CD4-positive, CD25-positive, alpha-beta regulatory T cell (primary cell): ENCODE measurements around the gene NUP214. TPM values are rescaled to one million over a fixed set of nuclear protein-coding genes. Genes with fewer than 3 reads are reported as not detected.
A peak's percentile ranks its signal among the peaks of the same experiment; 100 is the strongest.

ENCODE experiments used
- ATAC-seq, 2 donors: fragments of 150-1000 bp; cut with Tn5 transposase; one replicate each; pipeline ENCODE4 v1.10.0; 2021; ENCODE audit warnings: low read depth in 2 of 2, moderate number of reproducible peaks in 2 of 2, moderate library complexity in 1 of 2
- DNase-seq, 3 donors: peaks; one replicate each; pipeline versions ENCODE4 v3.0.0 to v3.0.0-alpha.2; 2012 to 2022; ENCODE audit warnings: mixed read lengths in 1 of 3
- H3K27ac ChIP-seq: one replicate; pipeline ENCODE4 v1.7.0; 2013; ENCODE audit warnings: mild to moderate bottlenecking, low read length; ENCODE audit not compliant: insufficient read depth, poor library complexity, severe bottlenecking
- H3K27me3 ChIP-seq: one replicate; pipeline ENCODE4 v1.7.0; 2013; ENCODE audit warnings: low read length; ENCODE audit not compliant: control insufficient read depth, insufficient read depth
- H3K36me3 ChIP-seq: one replicate; pipeline ENCODE4 v1.7.0; 2013; ENCODE audit warnings: mild to moderate bottlenecking, low read length, moderate library complexity; ENCODE audit not compliant: control insufficient read depth, insufficient read depth
- H3K4me1 ChIP-seq: 2 replicates; pipeline ENCODE4 v1.7.0; 2013; ENCODE audit warnings: mild to moderate bottlenecking, low read length; ENCODE audit not compliant: insufficient read depth, control insufficient read depth, poor library complexity, severe bottlenecking
- H3K4me3 ChIP-seq: one replicate; pipeline ENCODE4 v1.7.0; 2013; ENCODE audit warnings: low read depth, mild to moderate bottlenecking, low read length, moderate library complexity
- H3K9me3 ChIP-seq, 2 experiments: 1 replicate in 1 of 2; 2 replicates in 1 of 2; pipeline ENCODE4 v1.7.0; 2013; ENCODE audit warnings: low read length in 2 of 2, mild to moderate bottlenecking in 1 of 2, moderate library complexity in 1 of 2; ENCODE audit not compliant: control insufficient read depth in 2 of 2
- H3K27ac Mint-ChIP-seq, 3 donors: one replicate each; pipeline ENCODE4 v1.8.0; 2020 to 2022; ENCODE audit warnings: mild to moderate bottlenecking in 3 of 3, mixed read lengths in 3 of 3, moderate library complexity in 2 of 3
- H3K27me3 Mint-ChIP-seq: one replicate; pipeline ENCODE4 v1.8.0; 2022; ENCODE audit warnings: mild to moderate bottlenecking, mixed read lengths
- H3K36me3 Mint-ChIP-seq: one replicate; pipeline ENCODE4 v1.8.0; 2020; ENCODE audit warnings: mixed read lengths
- H3K4me1 Mint-ChIP-seq, 4 donors: one replicate each; pipeline ENCODE4 v1.8.0; 2020 to 2022; ENCODE audit warnings: mixed read lengths in 4 of 4, mild to moderate bottlenecking in 1 of 4
- H3K4me3 Mint-ChIP-seq, 4 donors: one replicate each; pipeline ENCODE4 v1.8.0; 2020 to 2022; ENCODE audit warnings: mild to moderate bottlenecking in 4 of 4, mixed read lengths in 4 of 4, moderate library complexity in 3 of 4
- H3K9me3 Mint-ChIP-seq, 7 donors: one replicate each; pipeline ENCODE4 v1.8.0; 2020 to 2022; ENCODE audit warnings: mixed read lengths in 7 of 7, mild to moderate bottlenecking in 3 of 7, moderate library complexity in 2 of 7
- polyA plus RNA-seq, 4 donors: library from polyadenylated mRNA; unstranded; fragments of 300-500 nt; fragmentation: Illumina TruSeq; gene quantifications; one replicate each; pipeline ENCODE4 v1.2.3, GENCODE V29; 2021
- total RNA-seq: library from RNA; stranded (reverse); gene quantifications from one replicate; pipeline ENCODE4 v1.2.3, GENCODE V29; 2022

Gene NUP214
- total and polyA plus RNA-seq, 5 donors from 2014 or later, result 9.8 to 124 (median 14.8) TPM

DNA sequence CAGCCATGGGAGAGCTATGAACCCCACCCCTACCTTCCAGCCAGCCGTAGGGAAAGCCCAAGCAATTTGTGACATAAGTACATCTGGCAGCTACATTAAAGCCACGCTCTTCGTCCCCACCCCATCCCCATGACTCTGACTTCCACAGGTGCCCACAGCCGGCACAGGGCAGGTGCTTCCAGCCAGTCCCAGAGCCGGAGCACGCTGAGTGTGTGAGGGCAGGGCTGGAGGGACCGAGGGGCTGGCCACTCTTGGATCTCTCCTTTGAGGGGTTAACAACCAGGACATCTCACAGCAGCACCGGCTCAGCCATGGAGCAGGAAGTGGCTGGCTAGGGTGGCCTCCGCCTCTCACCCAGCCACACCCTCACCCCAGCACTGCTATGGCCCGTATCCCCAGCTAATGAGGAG is 153.3 kb downstream of the NUP214 start:
- peak overlapping the region; percentile 59 for H3K4me3 ChIP-seq
- DNase-seq (peak in 2 of 3 donors; percentile 41 to 82), ATAC-seq (peak; percentile 16 to 35)
- peaks cover 8% of the 10 kb centered on the region for H3K27me3 ChIP-seq
- H3K4me3 Mint-ChIP-seq, result peak overlapping the region; percentile 89 to 97 (median 96)
- H3K36me3 ChIP-seq, result no peaks in the 10 kb centered on the region
- H3K9me3 Mint-ChIP-seq, result peaks cover 0 to 2% (median 0%) of the 10 kb centered on the region in 7 donors
- peak overlapping the region; percentile 90 for H3K27ac ChIP-seq
- H3K4me1 ChIP-seq, result peaks cover 29% of the 10 kb centered on the region
- H3K9me3 ChIP-seq, result no peaks in the 10 kb centered on the region
- peaks cover 19% of the 10 kb centered on the region for H3K36me3 Mint-ChIP-seq
- H3K4me1 Mint-ChIP-seq, result peaks cover 0 to 36% (median 24%) of the 10 kb centered on the region in 4 donors
- H3K27ac Mint-ChIP-seq, result peak overlapping the region; percentile 87 to 95 (median 94)
- peaks cover 24% of the 10 kb centered on the region for H3K27me3 Mint-ChIP-seq

DNA sequence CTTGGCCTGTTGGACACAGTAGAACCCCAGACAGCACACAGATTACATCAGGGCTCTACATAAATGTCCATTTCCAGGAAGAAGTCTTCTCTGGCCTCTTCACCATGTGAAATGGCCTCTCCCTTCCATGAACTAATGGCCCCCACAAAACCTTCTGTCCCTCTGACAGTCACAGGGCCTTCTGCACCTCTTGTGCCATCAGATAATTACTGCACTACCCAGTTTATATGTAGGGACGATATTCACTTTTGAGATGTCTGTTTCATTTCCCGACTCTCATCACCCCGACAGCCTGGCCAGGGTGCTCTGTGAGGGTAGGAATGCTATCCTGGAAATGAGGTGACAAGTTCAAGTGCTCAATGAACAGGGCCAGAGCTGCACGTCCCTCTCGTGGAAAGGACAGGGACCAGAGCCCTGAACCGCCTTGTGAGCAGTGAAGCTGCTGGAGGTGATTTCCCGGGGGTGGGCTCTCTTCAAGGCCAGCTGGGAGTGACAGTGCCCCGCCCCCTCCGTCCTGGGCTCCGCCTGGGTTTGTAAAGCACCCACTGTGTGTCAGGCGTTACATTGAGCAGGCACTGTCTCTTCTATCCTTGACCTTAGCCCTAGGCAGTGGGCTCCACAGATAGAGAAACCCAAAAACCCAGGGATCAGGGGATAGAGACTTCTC is 153.9 kb downstream of the NUP214 start:
- peaks cover 13% of the 10 kb centered on the region for H3K36me3 Mint-ChIP-seq
- H3K4me3 ChIP-seq, result no peak overlapping the region
- no peak for ATAC-seq

DNA sequence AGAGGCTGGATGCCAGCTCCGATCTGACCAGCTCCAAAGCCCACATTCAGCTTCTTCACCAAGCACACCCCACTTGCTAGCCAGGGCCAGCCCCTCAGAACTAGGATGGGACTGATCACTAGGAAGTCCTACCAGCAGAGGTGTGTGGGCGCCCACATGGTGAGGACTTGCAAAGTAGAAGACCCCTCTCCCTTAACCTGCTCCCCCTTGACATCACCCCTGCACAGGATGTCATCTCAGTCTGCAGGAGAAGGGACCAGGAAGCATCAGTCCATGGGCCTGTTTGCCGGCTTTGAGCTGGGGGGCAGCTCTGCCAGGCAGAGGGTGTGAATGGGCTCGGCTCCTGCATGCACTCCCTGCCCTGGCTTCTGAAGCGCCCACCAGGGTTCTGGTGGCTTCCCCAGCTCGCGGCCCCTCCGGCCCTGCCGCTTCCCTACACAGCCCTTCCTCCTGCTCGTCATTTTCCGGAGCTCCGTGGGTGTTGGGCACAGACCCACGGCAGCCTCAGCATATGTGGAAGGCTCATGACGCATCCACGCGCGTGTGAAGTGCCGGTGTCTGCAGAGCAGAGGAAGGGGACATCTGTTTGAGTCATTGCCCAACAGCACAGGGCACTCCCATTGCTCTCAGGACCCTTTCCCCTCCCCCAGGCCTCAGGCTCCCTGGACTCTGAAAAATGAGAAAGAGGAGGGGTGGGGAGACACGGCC is 154.6 kb downstream of the NUP214 start:
- Mint-ChIP-seq H3K27me3 (peaks cover 27% of the 10 kb centered on the region), H3K36me3 (peaks cover 10% of the 10 kb centered on the region), H3K4me1 (peaks cover 0 to 39% (median 25%) of the 10 kb centered on the region in 4 donors), H3K27ac (peak overlapping the region in 1 of 3 donors; percentile 63), H3K4me3 (peak overlapping the region in 3 of 4 donors; percentile 89 to 97 (median 94)), H3K9me3 (peaks cover 0 to 2% (median 0%) of the 10 kb centered on the region in 7 donors)
- ATAC-seq (no peak), DNase-seq (no peak)
- H3K9me3 ChIP-seq, result no peaks in the 10 kb centered on the region
- peaks cover 8% of the 10 kb centered on the region for H3K27me3 ChIP-seq
- no peak overlapping the region for H3K4me3 ChIP-seq
- no peaks in the 10 kb centered on the region for H3K36me3 ChIP-seq
- H3K27ac ChIP-seq, result no peak overlapping the region
- H3K4me1 ChIP-seq, result peaks cover 28% of the 10 kb centered on the region

More for the DNA sequence above, 153.9 kb downstream of the NUP214 start:
- H3K4me3 Mint-ChIP-seq, result peak overlapping the region; percentile 89 to 97 (median 96)
- peaks cover 27% of the 10 kb centered on the region for H3K27me3 Mint-ChIP-seq
- peaks cover 0 to 39% (median 24%) of the 10 kb centered on the region in 4 donors for H3K4me1 Mint-ChIP-seq
- H3K4me1 ChIP-seq, result peaks cover 28% of the 10 kb centered on the region
- DNase-seq, result no peak
- H3K27ac Mint-ChIP-seq, result peak overlapping the region; percentile 87 to 95 (median 94)
- H3K27ac ChIP-seq, result peak overlapping the region; percentile 90
- H3K27me3 ChIP-seq, result peaks cover 8% of the 10 kb centered on the region
- peaks cover 0 to 2% (median 0%) of the 10 kb centered on the region in 7 donors for H3K9me3 Mint-ChIP-seq
- H3K9me3 ChIP-seq, result no peaks in the 10 kb centered on the region
- no peaks in the 10 kb centered on the region for H3K36me3 ChIP-seq

DNA sequence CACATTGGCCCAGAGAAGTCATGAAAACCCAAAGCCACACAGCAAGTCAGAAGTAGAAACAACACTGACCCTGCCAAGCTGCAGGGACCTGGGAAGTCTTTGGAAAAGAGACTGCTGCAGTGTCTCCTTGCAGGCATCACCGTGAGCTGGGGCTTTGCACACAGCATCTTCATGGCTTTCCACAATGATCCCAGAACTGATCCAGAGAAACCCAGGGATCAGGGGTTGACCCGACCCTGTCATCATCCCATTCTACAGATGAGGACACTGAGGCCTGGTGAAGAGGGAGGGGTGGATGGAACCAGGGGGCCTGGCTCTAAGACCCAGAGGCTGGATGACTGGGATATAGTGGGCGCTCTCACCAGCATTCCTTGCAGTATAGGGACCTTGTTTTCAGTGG is 155.3 kb downstream of the NUP214 start:
- H3K27ac Mint-ChIP-seq, result peak overlapping the region in 1 of 3 donors; percentile 40
- peaks cover 5% of the 10 kb centered on the region for H3K36me3 Mint-ChIP-seq
- no peak for ATAC-seq
- no peak for DNase-seq
- no peak overlapping the region for H3K4me3 ChIP-seq
- peak overlapping the region in 3 of 4 donors; percentile 21 to 78 (median 41) for H3K4me3 Mint-ChIP-seq
- no peaks in the 10 kb centered on the region for H3K9me3 ChIP-seq
- no peaks in the 10 kb centered on the region for H3K36me3 ChIP-seq
- peaks cover 0 to 2% (median 0%) of the 10 kb centered on the region in 7 donors for H3K9me3 Mint-ChIP-seq
- H3K4me1 ChIP-seq, result peaks cover 28% of the 10 kb centered on the region
- peaks cover 0 to 39% (median 25%) of the 10 kb centered on the region in 4 donors for H3K4me1 Mint-ChIP-seq
- H3K27me3 Mint-ChIP-seq, result peaks cover 23% of the 10 kb centered on the region
- peaks cover 8% of the 10 kb centered on the region for H3K27me3 ChIP-seq
- no peak overlapping the region for H3K27ac ChIP-seq

DNA sequence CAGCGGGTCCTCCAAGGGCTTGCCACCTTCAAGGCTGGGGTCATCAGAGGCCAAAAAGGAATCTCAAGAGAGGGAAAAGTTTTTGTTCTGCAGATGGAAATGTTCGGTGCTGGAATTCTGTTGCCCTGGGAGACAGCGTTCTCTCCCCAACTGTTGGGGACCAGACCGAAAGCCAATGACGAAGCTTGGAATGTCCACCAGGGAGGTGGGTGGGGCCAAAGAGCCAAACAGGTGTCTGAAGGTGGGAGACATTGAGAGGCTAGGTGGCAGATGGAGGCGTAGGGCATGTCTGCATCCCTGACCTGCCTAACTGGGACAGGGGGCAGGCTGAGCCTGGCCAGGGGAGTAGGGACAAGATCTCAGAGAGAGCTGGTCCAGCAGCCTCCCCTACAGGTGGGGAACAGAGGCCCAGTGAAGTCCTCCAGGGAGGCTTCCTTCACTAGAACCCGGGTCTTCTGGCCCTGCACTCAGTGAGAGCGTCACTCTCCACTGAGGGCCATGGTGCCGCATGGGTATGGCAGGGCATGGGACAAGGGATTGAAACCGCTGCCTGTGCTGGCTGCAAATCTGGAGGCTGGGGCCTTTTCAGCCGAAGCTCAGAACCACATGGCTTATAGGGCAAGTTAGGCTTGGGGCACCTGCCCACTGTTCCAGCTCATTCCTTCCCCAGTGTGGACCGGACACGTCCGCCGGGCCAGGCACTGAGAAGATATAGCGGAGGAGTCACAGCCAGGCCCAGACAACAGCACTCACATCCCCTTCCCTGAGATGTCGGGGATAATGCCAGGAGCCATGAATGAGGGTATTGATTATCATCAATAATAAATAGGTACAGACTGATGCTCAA is 156.0 kb downstream of the NUP214 start:
- H3K27me3 Mint-ChIP-seq, result peaks cover 23% of the 10 kb centered on the region
- H3K4me3 Mint-ChIP-seq, result peak overlapping the region in 2 of 4 donors; percentile 65 to 78
- no peak overlapping the region for H3K27ac Mint-ChIP-seq
- Histone ChIP-seq H3K27ac (no peak overlapping the region), H3K27me3 (peaks cover 8% of the 10 kb centered on the region), H3K36me3 (no peaks in the 10 kb centered on the region), H3K9me3 (no peaks in the 10 kb centered on the region), H3K4me3 (no peak overlapping the region), H3K4me1 (peaks cover 28% of the 10 kb centered on the region)
- H3K36me3 Mint-ChIP-seq, result peaks cover under 1% of the 10 kb centered on the region
- no peak for DNase-seq
- H3K4me1 Mint-ChIP-seq, result peaks cover 0 to 39% (median 25%) of the 10 kb centered on the region in 4 donors
- no peak for ATAC-seq
- peaks cover 0 to 2% (median 0%) of the 10 kb centered on the region in 7 donors for H3K9me3 Mint-ChIP-seq

DNA sequence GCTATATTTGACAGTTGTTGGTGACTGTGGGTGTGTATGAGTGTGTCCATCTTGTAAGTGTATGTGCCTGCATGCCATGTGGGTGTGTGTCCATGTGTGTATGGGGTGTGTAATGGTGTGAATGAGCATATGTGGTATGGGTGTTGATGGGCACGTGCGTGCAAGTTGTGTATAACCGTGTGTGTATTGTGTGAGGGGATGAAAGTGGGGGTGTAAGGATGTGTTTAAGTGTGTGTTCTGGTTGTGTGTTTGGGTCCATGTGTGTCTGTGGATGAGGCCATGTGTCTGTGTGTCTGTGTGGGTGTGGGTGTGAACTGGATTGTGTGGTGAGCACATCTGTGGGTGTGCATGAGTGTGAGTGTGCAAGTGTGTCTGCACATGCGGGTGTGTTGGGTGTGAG is 156.8 kb downstream of the NUP214 start:
- peaks cover 28% of the 10 kb centered on the region for H3K4me1 ChIP-seq
- ATAC-seq (no peak), DNase-seq (no peak)
- H3K36me3 Mint-ChIP-seq, result no peaks in the 10 kb centered on the region
- H3K9me3 Mint-ChIP-seq, result peaks cover 0 to 2% (median 0%) of the 10 kb centered on the region in 7 donors
- peak overlapping the region in 3 of 4 donors; percentile 16 to 65 (median 54) for H3K4me3 Mint-ChIP-seq
- no peaks in the 10 kb centered on the region for H3K9me3 ChIP-seq
- peaks cover 8% of the 10 kb centered on the region for H3K27me3 ChIP-seq
- H3K27ac Mint-ChIP-seq, result peak overlapping the region in 1 of 3 donors; percentile 17
- H3K36me3 ChIP-seq, result no peaks in the 10 kb centered on the region
- H3K27ac ChIP-seq, result no peak overlapping the region
- no peak overlapping the region for H3K4me3 ChIP-seq
- peaks cover 23% of the 10 kb centered on the region for H3K27me3 Mint-ChIP-seq
- H3K4me1 Mint-ChIP-seq, result peaks cover 3 to 39% (median 25%) of the 10 kb centered on the region in 4 donors
